GM23248 (cell line): Measurements from ENCODE around the gene GABRG3. TPM values are rescaled to one million over a fixed set of nuclear protein-coding genes. Genes with fewer than 3 reads are reported as not detected.

Source experiments
- DNase-seq: peaks from one replicate; pipeline ENCODE4 v3.0.0-alpha.2; 2015
- H2AFZ ChIP-seq: fragments of 200-600 bp; sonication (generic); 2 replicates; pipeline ENCODE4 v1.6.1; 2016; ENCODE audit warnings: antibody characterized with exemption
- H3F3A ChIP-seq: fragments of 200-600 bp; sonication (generic); 2 replicates; pipeline ENCODE4 v1.6.1; 2016; ENCODE audit warnings: mild to moderate bottlenecking, antibody characterized with exemption, mixed run types; ENCODE audit not compliant: insufficient read depth
- H3K27ac ChIP-seq: fragments of 200-600 bp; sonication (generic); 2 replicates; pipeline ENCODE4 v1.5.1; 2016; ENCODE audit warnings: mild to moderate bottlenecking
- H3K27me3 ChIP-seq: fragments of 200-600 bp; sonication (generic); replicated peaks from 2 replicates; pipeline ENCODE4 v1.6.1; 2016; ENCODE audit warnings: mild to moderate bottlenecking; ENCODE audit not compliant: insufficient read depth
- H3K36me3 ChIP-seq: fragments of 200-600 bp; sonication (generic); 2 replicates; pipeline ENCODE4 v1.6.1; 2016; ENCODE audit warnings: low read depth, mild to moderate bottlenecking
- H3K4me1 ChIP-seq: fragments of 200-600 bp; sonication (generic); 2 replicates; pipeline ENCODE4 v1.6.1; 2016; ENCODE audit warnings: mild to moderate bottlenecking; ENCODE audit not compliant: insufficient read depth
- H3K4me2 ChIP-seq: fragments of 200-600 bp; sonication (generic); one replicate; pipeline ENCODE4 v1.6.1; 2016; ENCODE audit warnings: mild to moderate bottlenecking; ENCODE audit not compliant: unreplicated experiment
- H3K4me3 ChIP-seq: fragments of 200-600 bp; sonication (generic); 2 replicates; pipeline ENCODE4 v1.5.1; 2016; ENCODE audit warnings: mild to moderate bottlenecking
- H3K79me2 ChIP-seq: fragments of 200-600 bp; sonication (generic); 2 replicates; pipeline ENCODE4 v1.6.1; 2016; ENCODE audit warnings: mild to moderate bottlenecking; ENCODE audit not compliant: insufficient read depth
- H3K9ac ChIP-seq: fragments of 200-600 bp; sonication (generic); 2 replicates; pipeline ENCODE4 v1.6.1; 2016; ENCODE audit warnings: mild to moderate bottlenecking
- H3K9me2 ChIP-seq: fragments of 200-600 bp; sonication (generic); 2 replicates; pipeline ENCODE4 v1.6.1; 2016; ENCODE audit warnings: mixed run types, mild to moderate bottlenecking, moderate library complexity; ENCODE audit not compliant: insufficient read depth
- H3K9me3 ChIP-seq: fragments of 200-600 bp; sonication (generic); one replicate; pipeline ENCODE4 v1.6.1; 2017; ENCODE audit warnings: low read depth
- H4K20me1 ChIP-seq: fragments of 200-600 bp; sonication (generic); 2 replicates; pipeline ENCODE4 v1.6.0; 2016; ENCODE audit not compliant: insufficient read depth
- EZH2 ChIP-seq: fragments of 200-600 bp; sonication (generic); IDR thresholded peaks from 2 replicates; pipeline ENCODE4 v1.6.1; 2018; ENCODE audit warnings: antibody characterized with exemption, mild to moderate bottlenecking; ENCODE audit not compliant: insufficient read depth, poor library complexity, severe bottlenecking
- EZH2phosphoT487 ChIP-seq: fragments of 200-600 bp; sonication (generic); IDR thresholded peaks from 2 replicates; pipeline ENCODE4 v1.6.1; 2018; ENCODE audit warnings: antibody characterized with exemption, moderate library complexity, mild to moderate bottlenecking, low read depth; ENCODE audit not compliant: insufficient read depth
- WGBS, 2 experiments: methylation state at CpG; one replicate each; pipeline ENCODE4 v1.1.6; 2015 to 2017; ENCODE audit warnings: low lambda C conversion rate in 2 of 2, low coverage in 1 of 2; ENCODE audit errors: missing lambda C conversion rate in 2 of 2; 5-methylcytosine and 5-hydroxymethylcytosine counted together
- in situ Hi-C: fragments of 300-500 bp; cut with MboI; formaldehyde crosslinking; loops from 2 replicates; pipeline ENCODE4 v1.15.0; 2020
- polyA plus RNA-seq: library from polyadenylated mRNA; unstranded; fragments of >200 nt; fragmentation: Nextera tagmentation; extraction: Ambion mirVana; gene quantifications from 2 replicates; pipeline ENCODE4 v1.2.1, GENCODE V29; 2016
- total RNA-seq: library from RNA; depleted of rRNA; stranded (reverse); fragments of >200 nt; shearing (Covaris generic); gene quantifications from 2 replicates; pipeline ENCODE4 v1.2.3, GENCODE V29; 2014

Gene GABRG3
- total and polyA plus RNA-seq, 2 experiments from 2014 or later: not detected

- Histone ChIP-seq H3K9me3 (no peaks in the 10 kb centered on the region), H2AFZ (no peak overlapping the region), H3K4me1 (no peaks in the 10 kb centered on the region), H3K27ac (no peak overlapping the region), H3K27me3 (no peaks in the 10 kb centered on the region), H3F3A (no peaks in the 10 kb centered on the region), H3K79me2 (no peaks in the 10 kb centered on the region), H3K4me3 (no peak overlapping the region), H3K9ac (no peak overlapping the region), H3K9me2 (no peaks in the 10 kb centered on the region), H4K20me1 (no peaks in the 10 kb centered on the region), H3K36me3 (no peaks in the 10 kb centered on the region), H3K4me2 (no peak overlapping the region)
- in situ Hi-C loops: no loop called here
- TF ChIP-seq EZH2 (no peak), EZH2phosphoT487 (no peak)
- DNase-seq: no peak
- 14 to 22% methylated on average over 4 of the region's 4 CpGs for WGBS, 2 experiments
Observed at GRCh38 chr15:27166917-27167316, 195.9 kb downstream of the GABRG3 start.

- TF ChIP-seq EZH2 (no peak), EZH2phosphoT487 (no peak)
- H3K27ac ChIP-seq: no peak overlapping the region
- H3K4me3 ChIP-seq: no peak overlapping the region
- no peak overlapping the region for H3K9ac ChIP-seq
- H3K9me2 ChIP-seq: no peaks in the 10 kb centered on the region
- no peaks in the 10 kb centered on the region for H3K79me2 ChIP-seq
- no peaks in the 10 kb centered on the region for H3K27me3 ChIP-seq
- no peaks in the 10 kb centered on the region for H3K9me3 ChIP-seq
- H4K20me1 ChIP-seq: no peaks in the 10 kb centered on the region
- no peak for DNase-seq
- in situ Hi-C loops: no loop called here
- WGBS, 2 experiments: 40 to 49% methylated on average over 10 of the region's 10 CpGs
- no peak overlapping the region for H3K4me2 ChIP-seq
- no peaks in the 10 kb centered on the region for H3K4me1 ChIP-seq
- H3F3A ChIP-seq: no peaks in the 10 kb centered on the region
- H3K36me3 ChIP-seq: no peaks in the 10 kb centered on the region
- no peak overlapping the region for H2AFZ ChIP-seq
Observed at GRCh38 chr15:27167738-27168137, 196.8 kb downstream of the GABRG3 start.

GRCh38 chr15:27170851-27171250 is 199.9 kb downstream of the GABRG3 start:
- Histone ChIP-seq H4K20me1 (no peaks in the 10 kb centered on the region), H3K4me3 (no peak overlapping the region), H3K36me3 (no peaks in the 10 kb centered on the region), H3K4me2 (no peak overlapping the region), H3F3A (no peaks in the 10 kb centered on the region), H3K9me3 (no peaks in the 10 kb centered on the region), H3K27ac (no peak overlapping the region), H3K9me2 (no peaks in the 10 kb centered on the region), H2AFZ (no peak overlapping the region), H3K4me1 (no peaks in the 10 kb centered on the region), H3K27me3 (no peaks in the 10 kb centered on the region), H3K9ac (no peak overlapping the region), H3K79me2 (no peaks in the 10 kb centered on the region)
- WGBS, 2 experiments: 36 to 48% methylated on average over 4 of the region's 4 CpGs
- TF ChIP-seq EZH2 (no peak), EZH2phosphoT487 (no peak)
- in situ Hi-C loops: no loop called here
- no peak for DNase-seq

- Histone ChIP-seq H3K4me2 (no peak overlapping the region), H3K9me2 (no peaks in the 10 kb centered on the region), H3K9ac (no peak overlapping the region), H3K9me3 (no peaks in the 10 kb centered on the region), H3K36me3 (no peaks in the 10 kb centered on the region), H2AFZ (no peak overlapping the region), H3K27ac (no peak overlapping the region), H3F3A (no peaks in the 10 kb centered on the region), H4K20me1 (no peaks in the 10 kb centered on the region), H3K79me2 (no peaks in the 10 kb centered on the region), H3K4me3 (no peak overlapping the region), H3K4me1 (no peaks in the 10 kb centered on the region), H3K27me3 (no peaks in the 10 kb centered on the region)
- TF ChIP-seq EZH2phosphoT487 (no peak), EZH2 (no peak)
- DNase-seq: no peak
- in situ Hi-C loops: no loop called here
- WGBS, 2 experiments: 27 to 40% methylated on average over 5 of the region's 5 CpGs
Observed at GRCh38 chr15:27172821-27173220, 201.8 kb downstream of the GABRG3 start.

GRCh38 chr15:27175472-27176153 is 204.6 kb downstream of the GABRG3 start:
- H3K79me2 ChIP-seq: no peaks in the 10 kb centered on the region
- H4K20me1 ChIP-seq: no peaks in the 10 kb centered on the region
- no peaks in the 10 kb centered on the region for H3K4me1 ChIP-seq
- no peaks in the 10 kb centered on the region for H3F3A ChIP-seq
- 37 to 43% methylated on average over 2 of the region's 2 CpGs for WGBS, 2 experiments
- no peaks in the 10 kb centered on the region for H3K9me3 ChIP-seq
- H3K9me2 ChIP-seq: no peaks in the 10 kb centered on the region
- H3K27me3 ChIP-seq: no peaks in the 10 kb centered on the region
- no peak overlapping the region for H2AFZ ChIP-seq
- no peak overlapping the region for H3K4me3 ChIP-seq
- H3K36me3 ChIP-seq: no peaks in the 10 kb centered on the region
- H3K27ac ChIP-seq: no peak overlapping the region
- DNase-seq: no peak
- H3K9ac ChIP-seq: no peak overlapping the region
- in situ Hi-C loops: no loop called here
- no peak for TF ChIP-seq EZH2phosphoT487
- no peak for TF ChIP-seq EZH2
- no peak overlapping the region for H3K4me2 ChIP-seq
